ENCODE data around the gene EML4. TPM values are rescaled to one million over a fixed set of nuclear protein-coding genes. Genes with fewer than 3 reads are reported as not detected.

EML4 gene
- total RNA-seq, 1 donor from 2014 or later, result 59.5 TPM

DNA sequence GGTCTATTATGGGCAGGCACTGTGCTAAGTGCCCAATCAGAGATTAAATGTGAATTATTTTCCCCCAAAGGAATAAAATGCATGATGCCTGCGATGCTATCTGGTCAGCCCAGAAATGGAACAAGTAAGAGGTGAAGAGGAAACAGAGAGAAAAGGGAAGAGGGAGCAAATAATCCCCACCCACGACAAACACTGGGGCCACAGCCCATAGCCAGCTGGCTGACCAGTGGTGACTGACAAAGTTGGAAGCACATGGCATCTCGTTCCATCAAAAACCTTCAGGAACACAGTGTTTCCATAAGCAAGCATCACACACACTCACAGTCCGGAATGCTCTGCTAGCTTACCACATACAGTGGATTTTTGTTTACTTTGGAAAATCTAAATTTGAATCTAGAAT is 213.0 kb downstream of the EML4 start:
- ATAC-seq, result no peak
- intact Hi-C loops (cut with DNase I), result no loop called here

More for the DNA sequence above, 213.0 kb downstream of the EML4 start:
- DNase-seq (ENCODE audit: low spot score), result no peak

Other genes with a start within 250 kb of the EML4 start
- gene PKDCC, start 121.3 kb upstream of the EML4 start, total RNA-seq, result 367 TPM
- 67.7 TPM for gene COX7A2L, start 191.9 kb downstream of the EML4 start, total RNA-seq